SK-N-MC (cell line): ENCODE results near the gene PPP1R12A.
"Not testable (repeated sequence)": the region's sequence is repeated elsewhere in the genome, so short reads cannot be mapped to it uniquely, and the experiment has no call there.

Experiments used
- DNase-seq: peaks from one replicate; pipeline ENCODE4 v3.0.0-alpha.2; 2011; ENCODE audit warnings: low read depth, low spot score
- H3K27ac ChIP-seq: fragments of 200-600 bp; sonication (generic); 2 replicates; pipeline ENCODE4 v1.5.1; 2016; ENCODE audit warnings: mixed run types
- H3K36me3 ChIP-seq: fragments of 200-600 bp; sonication (generic); 2 replicates; pipeline ENCODE4 v1.6.1; 2017; ENCODE audit warnings: antibody characterized with exemption, low read length, mixed read lengths; ENCODE audit not compliant: insufficient read depth
- H3K4me3 ChIP-seq: fragments of 200-600 bp; sonication (generic); 2 replicates; pipeline ENCODE4 v1.5.1; 2016
- H3K9ac ChIP-seq: fragments of 200-600 bp; sonication (generic); 2 replicates; pipeline ENCODE4 v1.8.0; 2017; ENCODE audit warnings: mixed run types, mixed read lengths; ENCODE audit not compliant: insufficient read length
- H3K9me3 ChIP-seq: fragments of 200-600 bp; sonication (generic); 2 replicates; pipeline ENCODE4 v1.6.1; 2017; ENCODE audit warnings: low read depth, mild to moderate bottlenecking, antibody characterized with exemption, low read length, moderate library complexity, mixed read lengths
- EZH2 ChIP-seq: fragments of 200-600 bp; sonication (generic); IDR thresholded peaks from one replicate; pipeline ENCODE4 v1.6.1; 2017; ENCODE audit warnings: antibody characterized with exemption
- FOXP2 ChIP-seq: optimal IDR thresholded peaks from 2 replicates; pipeline ENCODE3; 2011; ENCODE audit warnings: mild to moderate bottlenecking, moderate library complexity; ENCODE audit not compliant: insufficient read depth; ENCODE audit errors: extremely low read length, control extremely low read depth
- POLR2AphosphoS5 ChIP-seq: IDR thresholded peaks from 2 replicates; pipeline ENCODE4 v1.6.1; 2012; ENCODE audit warnings: mild to moderate bottlenecking, low read depth, low read length, borderline replicate concordance

Gene PPP1R12A

DNA sequence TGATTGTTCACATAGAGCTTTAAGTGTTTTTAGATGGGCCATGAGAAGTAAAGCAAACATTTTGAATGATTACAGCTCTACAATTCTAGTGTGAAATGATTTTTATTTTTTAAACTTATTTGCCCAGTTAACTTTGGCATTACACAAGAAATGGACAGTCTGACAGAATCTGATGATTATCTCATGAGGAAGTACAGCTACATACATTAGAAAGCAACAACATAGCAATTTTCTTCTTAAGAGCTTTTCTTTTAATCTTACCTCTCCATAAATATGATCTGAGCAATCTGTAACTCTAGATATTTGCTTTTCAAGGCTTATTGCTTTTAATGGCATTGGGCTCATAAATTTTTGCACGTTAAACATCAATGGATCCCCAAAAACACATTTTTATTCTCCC lies 26.5 kb upstream of the PPP1R12A start:
- TF ChIP-seq EZH2 (no peak), POLR2AphosphoS5 (no peak), FOXP2 (no peak)
- no peaks in the 10 kb centered on the region for H3K9me3 ChIP-seq
- H3K4me3 ChIP-seq: no peak overlapping the region
- no peak overlapping the region for H3K9ac ChIP-seq
- DNase-seq: no peak
- H3K36me3 ChIP-seq: no peaks in the 10 kb centered on the region
- no peak overlapping the region for H3K27ac ChIP-seq

- no peak overlapping the region for H3K4me3 ChIP-seq
- no peak for DNase-seq
- H3K36me3 ChIP-seq: no peaks in the 10 kb centered on the region
- no peak for TF ChIP-seq FOXP2
- no peak for TF ChIP-seq POLR2AphosphoS5
- no peak for TF ChIP-seq EZH2
- no peak overlapping the region for H3K27ac ChIP-seq
- no peaks in the 10 kb centered on the region for H3K9me3 ChIP-seq
- no peak overlapping the region for H3K9ac ChIP-seq
Measured at GRCh38 chr12:79959484-79959883, 24.6 kb upstream of the PPP1R12A start.

- TF ChIP-seq EZH2: no peak
- no peak for TF ChIP-seq POLR2AphosphoS5
- no peak for TF ChIP-seq FOXP2
- Histone ChIP-seq H3K9me3 (no peaks in the 10 kb centered on the region), H3K9ac (no peak overlapping the region), H3K27ac (no peak overlapping the region), H3K4me3 (no peak overlapping the region), H3K36me3 (no peaks in the 10 kb centered on the region)
- no peak for DNase-seq
Measured at GRCh38 chr12:79956896-79957295, 22.0 kb upstream of the PPP1R12A start.

GRCh38 chr12:79955561-79955960 lies 20.7 kb upstream of the PPP1R12A start:
- no peak overlapping the region for H3K27ac ChIP-seq
- DNase-seq: no peak
- no peak overlapping the region for H3K4me3 ChIP-seq
- no peak for TF ChIP-seq FOXP2
- no peak for TF ChIP-seq POLR2AphosphoS5
- TF ChIP-seq EZH2: no peak
- H3K9ac ChIP-seq: no peak overlapping the region
- no peaks in the 10 kb centered on the region for H3K36me3 ChIP-seq
- no peaks in the 10 kb centered on the region for H3K9me3 ChIP-seq

DNA sequence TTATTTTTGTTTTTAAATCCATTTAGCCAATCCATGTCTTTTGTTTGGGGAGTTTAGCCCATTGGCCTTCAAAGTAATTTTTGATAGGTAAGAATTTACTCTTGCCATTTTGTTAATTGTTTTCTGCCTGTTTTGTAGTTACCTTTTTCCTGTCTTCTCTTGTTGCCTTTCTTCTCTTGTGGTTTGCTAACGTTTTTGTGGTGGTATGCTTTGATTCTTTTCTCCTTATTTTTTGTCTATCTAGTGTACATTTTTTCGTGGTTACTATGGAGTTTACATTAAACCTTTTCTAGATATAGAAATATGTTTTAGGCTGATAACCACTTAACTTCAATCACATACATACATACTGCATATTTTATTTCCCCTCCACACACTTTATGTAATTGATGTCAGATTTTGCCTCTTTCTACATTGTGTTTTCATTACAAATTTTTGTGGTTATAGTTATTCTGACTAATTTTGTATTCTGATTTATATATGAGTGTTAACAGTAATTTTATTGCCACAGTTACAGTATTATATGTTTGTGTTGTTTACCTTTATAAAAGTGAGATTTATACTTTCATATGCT lies 19.2 kb upstream of the PPP1R12A start:
- TF ChIP-seq POLR2AphosphoS5 (no peak), EZH2 (no peak), FOXP2 (no peak)
- Histone ChIP-seq H3K4me3 (no peak overlapping the region), H3K27ac (no peak overlapping the region), H3K36me3 (no peaks in the 10 kb centered on the region), H3K9me3 (no peaks in the 10 kb centered on the region), H3K9ac (no peak overlapping the region)
- DNase-seq: no peak

- H3K4me3 ChIP-seq: no peak overlapping the region
- DNase-seq: no peak
Measured at GRCh38 chr12:79949098-79949497, 14.2 kb upstream of the PPP1R12A start.

GRCh38 chr12:79945433-79945832 lies 10.5 kb upstream of the PPP1R12A start:
- no peak for DNase-seq

More at GRCh38 chr12:79949098-79949497, 14.2 kb upstream of the PPP1R12A start:
- TF ChIP-seq POLR2AphosphoS5: no peak
- no peak for TF ChIP-seq FOXP2
- no peak for TF ChIP-seq EZH2
- Histone ChIP-seq H3K27ac (no peak overlapping the region), H3K9me3 (no peaks in the 10 kb centered on the region), H3K9ac (no peak overlapping the region), H3K36me3 (no peaks in the 10 kb centered on the region)

GRCh38 chr12:79944565-79944964 lies 9.7 kb upstream of the PPP1R12A start:
- Histone ChIP-seq H3K9me3 (no peaks in the 10 kb centered on the region), H3K36me3 (no peaks in the 10 kb centered on the region), H3K9ac (no peak overlapping the region), H3K27ac (no peak overlapping the region), H3K4me3 (no peak overlapping the region)
- DNase-seq: no peak
- no peak for TF ChIP-seq EZH2
- TF ChIP-seq FOXP2: no peak
- TF ChIP-seq POLR2AphosphoS5: no peak

More at GRCh38 chr12:79945433-79945832, 10.5 kb upstream of the PPP1R12A start:
- no peaks in the 10 kb centered on the region for H3K36me3 ChIP-seq
- H3K9ac ChIP-seq: no peak overlapping the region
- no peaks in the 10 kb centered on the region for H3K9me3 ChIP-seq
- no peak overlapping the region for H3K27ac ChIP-seq
- TF ChIP-seq POLR2AphosphoS5: no peak
- TF ChIP-seq FOXP2: no peak
- no peak for TF ChIP-seq EZH2
- H3K4me3 ChIP-seq: no peak overlapping the region

GRCh38 chr12:79942846-79943245 lies 7.9 kb upstream of the PPP1R12A start:
- H3K27ac ChIP-seq, H3K4me3 ChIP-seq, H3K9me3 ChIP-seq, H3K36me3 ChIP-seq, H3K9ac ChIP-seq, DNase-seq: not testable (repeated sequence)
